Thyroid gland (tissue), 4 donors: Measurements from ENCODE around the gene HRK.

Experiments used
- CTCF ChIP-seq, 6 experiments: fragments of 200-600 bp in 3 of 6; fragments of 450-650 bp in 3 of 6; sonication (generic) in 3 of 6; IDR thresholded peaks; one replicate each; pipeline ENCODE4 v1.5.1; 2016 to 2019; ENCODE audit warnings: antibody characterized with exemption in 6 of 6, mild to moderate bottlenecking in 2 of 6, inconsistent platforms in 1 of 6, moderate library complexity in 1 of 6
- POLR2A ChIP-seq, 2 donors: fragments of 450-650 bp; IDR thresholded peaks; one replicate each; pipeline ENCODE4 v1.6.1; 2017; ENCODE audit warnings: antibody characterized with exemption in 2 of 2, mild to moderate bottlenecking in 2 of 2, moderate library complexity in 1 of 2

- TF ChIP-seq CTCF (IDR thresholded peaks at IDR 0.05) (no peak), POLR2A (IDR thresholded peaks at IDR 0.05) (no peak)
Observed at GRCh38 chr12:116820064-116820656, 61.1 kb downstream of the HRK start.
